ENCODE measurements around the gene MAFF. TPM values are rescaled to one million over a fixed set of nuclear protein-coding genes. Genes with fewer than 3 reads are reported as not detected.

Gene MAFF
- total RNA-seq, 4 donors from 2014 or later: 26.2 to 182 (median 54.3) TPM

DNA sequence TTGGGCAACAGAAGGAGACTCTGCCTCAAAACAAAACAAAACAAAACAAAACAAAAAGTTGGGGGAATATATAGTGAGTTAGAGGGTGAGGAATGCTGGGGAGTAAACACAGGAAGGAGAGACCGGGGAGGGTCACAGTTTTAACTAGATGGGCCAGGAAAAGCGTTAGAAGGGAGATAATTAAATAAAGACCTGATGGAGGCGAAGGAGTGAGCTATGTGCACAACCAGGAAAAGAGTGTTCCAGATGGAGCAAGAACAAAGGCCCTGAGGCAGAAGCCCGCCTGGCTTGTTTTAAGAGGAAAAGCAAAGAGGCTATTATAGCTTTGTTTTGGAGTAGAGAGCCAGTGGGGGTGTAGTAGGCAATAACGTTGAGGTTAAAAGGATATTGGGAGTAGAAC lies 15.4 kb upstream of the MAFF start:
- no peaks in the 10 kb centered on the region for H3K36me3 ChIP-seq
- H3K4me3 ChIP-seq: no peak overlapping the region
- no peak for DNase-seq (ENCODE audit: extremely low spot score)
- H3K27me3 ChIP-seq: no peaks in the 10 kb centered on the region
- no peaks in the 10 kb centered on the region for H3K9me3 ChIP-seq
- H3K4me1 ChIP-seq: peaks cover 0 to 7% (median under 1%) of the 10 kb centered on the region in 4 donors
- H3K27ac ChIP-seq (replicated peaks in 1 of 4): no peak overlapping the region
- intact Hi-C loops (cut with DNase I): no loop called here
- WGBS: 67% methylated on average over 5 of the region's 5 CpGs
- TF ChIP-seq, protein P1, sequence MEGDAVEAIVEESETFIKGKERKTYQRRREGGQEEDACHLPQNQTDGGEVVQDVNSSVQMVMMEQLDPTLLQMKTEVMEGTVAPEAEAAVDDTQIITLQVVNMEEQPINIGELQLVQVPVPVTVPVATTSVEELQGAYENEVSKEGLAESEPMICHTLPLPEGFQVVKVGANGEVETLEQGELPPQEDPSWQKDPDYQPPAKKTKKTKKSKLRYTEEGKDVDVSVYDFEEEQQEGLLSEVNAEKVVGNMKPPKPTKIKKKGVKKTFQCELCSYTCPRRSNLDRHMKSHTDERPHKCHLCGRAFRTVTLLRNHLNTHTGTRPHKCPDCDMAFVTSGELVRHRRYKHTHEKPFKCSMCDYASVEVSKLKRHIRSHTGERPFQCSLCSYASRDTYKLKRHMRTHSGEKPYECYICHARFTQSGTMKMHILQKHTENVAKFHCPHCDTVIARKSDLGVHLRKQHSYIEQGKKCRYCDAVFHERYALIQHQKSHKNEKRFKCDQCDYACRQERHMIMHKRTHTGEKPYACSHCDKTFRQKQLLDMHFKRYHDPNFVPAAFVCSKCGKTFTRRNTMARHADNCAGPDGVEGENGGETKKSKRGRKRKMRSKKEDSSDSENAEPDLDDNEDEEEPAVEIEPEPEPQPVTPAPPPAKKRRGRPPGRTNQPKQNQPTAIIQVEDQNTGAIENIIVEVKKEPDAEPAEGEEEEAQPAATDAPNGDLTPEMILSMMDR (IDR thresholded peaks at IDR 0.05): no peak
- TF ChIP-seq POLR2A (IDR thresholded peaks at IDR 0.05; ENCODE audit: low read depth) (no peak), POLR2AphosphoS5 (IDR thresholded peaks at IDR 0.05) (no peak), EP300 (IDR thresholded peaks at IDR 0.05) (no peak)

DNA sequence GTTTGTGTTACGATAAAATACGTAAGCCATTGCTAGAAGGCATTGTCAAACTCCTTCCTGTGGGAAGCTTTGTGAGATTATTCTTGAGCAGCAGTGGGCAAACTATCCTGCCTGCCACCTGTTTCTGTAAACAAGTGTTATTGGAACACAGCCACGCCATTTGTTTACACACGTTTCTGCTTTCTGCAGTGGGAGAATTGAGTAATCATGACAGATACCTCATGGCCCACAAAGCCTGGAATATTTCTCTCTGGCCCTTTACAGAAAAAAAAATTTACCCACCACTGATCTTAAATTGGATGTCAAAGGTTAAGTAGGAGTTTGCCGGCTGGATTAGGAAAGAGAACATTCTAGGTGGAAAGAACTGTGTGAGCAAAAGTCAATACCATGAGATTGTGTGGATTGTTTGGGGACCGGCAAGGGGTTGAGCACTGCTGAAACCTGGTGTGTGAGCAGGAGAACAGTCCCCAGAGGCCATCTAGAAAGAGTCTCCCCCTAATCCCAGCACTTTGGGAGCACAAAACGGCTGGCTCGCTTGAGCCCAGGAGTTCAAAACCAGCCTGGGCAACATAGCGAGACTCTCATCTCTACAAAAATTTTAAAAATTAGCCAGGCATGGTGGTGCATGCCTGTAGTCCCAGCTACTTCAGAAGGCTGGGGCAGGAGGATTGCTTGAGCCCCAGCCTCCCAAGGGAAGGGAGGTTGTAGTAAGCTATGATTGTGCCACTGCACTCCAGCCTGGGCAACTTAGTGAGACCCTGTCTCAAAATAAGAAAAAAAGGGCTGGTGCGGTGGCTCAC lies 14.2 kb upstream of the MAFF start:
- no peak for TF ChIP-seq EP300 (IDR thresholded peaks at IDR 0.05)
- TF ChIP-seq, protein P1 (IDR thresholded peaks at IDR 0.05): no peak
- TF ChIP-seq POLR2AphosphoS5 (IDR thresholded peaks at IDR 0.05): no peak
- TF ChIP-seq POLR2A (IDR thresholded peaks at IDR 0.05; ENCODE audit: low read depth): no peak
- intact Hi-C loops (cut with DNase I): no loop called here
- Histone ChIP-seq H3K27ac (replicated peaks in 1 of 4) (no peak overlapping the region), H3K36me3 (no peaks in the 10 kb centered on the region), H3K9me3 (no peaks in the 10 kb centered on the region), H3K4me1 (peaks cover 0 to 4% (median 0%) of the 10 kb centered on the region in 4 donors), H3K27me3 (no peaks in the 10 kb centered on the region), H3K4me3 (no peak overlapping the region)
- 74% methylated on average over 10 of the region's 10 CpGs for WGBS
- no peak for DNase-seq (ENCODE audit: extremely low spot score)

GRCh38 chr22:38189104-38189503 lies 12.7 kb upstream of the MAFF start:
- Histone ChIP-seq H3K36me3 (no peaks in the 10 kb centered on the region), H3K4me3 (no peak overlapping the region), H3K9me3 (no peaks in the 10 kb centered on the region), H3K27ac (replicated peaks in 1 of 4) (no peak overlapping the region), H3K27me3 (no peaks in the 10 kb centered on the region), H3K4me1 (peaks cover 0 to 4% (median 3%) of the 10 kb centered on the region in 4 donors)
- TF ChIP-seq POLR2A (IDR thresholded peaks at IDR 0.05; ENCODE audit: low read depth) (no peak), POLR2AphosphoS5 (IDR thresholded peaks at IDR 0.05) (no peak), EP300 (IDR thresholded peaks at IDR 0.05) (no peak)
- TF ChIP-seq, protein P1 (IDR thresholded peaks at IDR 0.05): no peak
- intact Hi-C loops (cut with DNase I): no loop called here
- WGBS: 83% methylated on average over 3 of the region's 3 CpGs
- no peak for DNase-seq (ENCODE audit: extremely low spot score)

DNA sequence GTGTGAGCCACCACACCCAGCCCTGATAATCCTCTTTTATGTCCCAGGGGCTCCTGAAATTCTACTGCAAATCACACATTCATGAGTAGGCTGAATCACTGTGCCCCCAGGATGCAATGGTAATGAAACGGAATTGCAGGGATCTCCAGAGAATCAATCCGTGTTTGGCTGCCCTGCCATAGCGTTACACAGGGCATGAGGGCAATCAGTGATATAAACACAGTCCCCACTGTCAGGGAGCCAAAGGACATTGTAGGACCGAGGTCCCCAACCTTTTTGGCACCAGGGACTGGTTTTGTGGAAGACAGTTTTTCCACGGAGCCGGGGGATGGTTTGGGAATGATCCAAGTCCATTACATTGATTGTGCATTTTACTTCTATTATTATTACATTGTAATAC lies 11.2 kb upstream of the MAFF start:
- no peaks in the 10 kb centered on the region for H3K36me3 ChIP-seq
- DNase-seq (ENCODE audit: extremely low spot score): no peak
- H3K27me3 ChIP-seq: no peaks in the 10 kb centered on the region
- H3K9me3 ChIP-seq: no peaks in the 10 kb centered on the region
- no peak overlapping the region for H3K4me3 ChIP-seq
- no peak overlapping the region for H3K27ac ChIP-seq (replicated peaks in 1 of 4)
- H3K4me1 ChIP-seq: peaks cover 7 to 10% (median 9%) of the 10 kb centered on the region in 4 donors
- intact Hi-C loops (cut with DNase I): no loop called here
- TF ChIP-seq, protein P1 (IDR thresholded peaks at IDR 0.05): no peak
- no peak for TF ChIP-seq POLR2AphosphoS5 (IDR thresholded peaks at IDR 0.05)
- no peak for TF ChIP-seq EP300 (IDR thresholded peaks at IDR 0.05)
- no peak for TF ChIP-seq POLR2A (IDR thresholded peaks at IDR 0.05; ENCODE audit: low read depth)
- WGBS: 75% methylated on average over 6 of the region's 6 CpGs

All from esophagus muscularis mucosa (tissue), 4 donors.